Measurements from ENCODE around the gene SBF2. TPM values are rescaled to one million over a fixed set of nuclear protein-coding genes. Genes with fewer than 3 reads are reported as not detected.

The SBF2 gene
- total RNA-seq, 4 donors from 2014 or later, result 42.3 to 106 (median 45.3) TPM

GRCh38 chr11:9784602-9785315 lies 509.3 kb downstream of the SBF2 start:
- WGBS, result 69% methylated on average over 6 of the region's 6 CpGs
- peaks cover 76% of the 10 kb centered on the region for H3K36me3 ChIP-seq

GRCh38 chr11:9783986-9784385 lies 510.0 kb downstream of the SBF2 start:
- H3K27me3 ChIP-seq, result no peaks in the 10 kb centered on the region
- 64% methylated on average over 2 of the region's 2 CpGs for WGBS
- no peak overlapping the region for H3K4me3 ChIP-seq
- peaks cover 78% of the 10 kb centered on the region for H3K36me3 ChIP-seq
- no peak for DNase-seq (ENCODE audit: low spot score in 2 of 2)
- TF ChIP-seq POLR2A (IDR thresholded peaks at IDR 0.05) (no peak), POLR2AphosphoS5 (IDR thresholded peaks at IDR 0.05) (no peak), CTCF (IDR thresholded peaks at IDR 0.05) (no peak), EP300 (IDR thresholded peaks at IDR 0.05) (no peak)
- H3K4me1 ChIP-seq, result no peaks in the 10 kb centered on the region
- H3K27ac ChIP-seq, result no peak overlapping the region
- no peaks in the 10 kb centered on the region for H3K9me3 ChIP-seq

More at GRCh38 chr11:9784602-9785315, 509.3 kb downstream of the SBF2 start:
- TF ChIP-seq CTCF (IDR thresholded peaks at IDR 0.05) (no peak), EP300 (IDR thresholded peaks at IDR 0.05) (no peak), POLR2AphosphoS5 (IDR thresholded peaks at IDR 0.05) (no peak), POLR2A (IDR thresholded peaks at IDR 0.05) (no peak)
- no peak overlapping the region for H3K4me3 ChIP-seq
- H3K27me3 ChIP-seq, result no peaks in the 10 kb centered on the region
- no peak overlapping the region for H3K27ac ChIP-seq
- no peaks in the 10 kb centered on the region for H3K4me1 ChIP-seq
- H3K9me3 ChIP-seq, result no peaks in the 10 kb centered on the region
- DNase-seq (ENCODE audit: low spot score in 2 of 2), result no peak

- 91% methylated on average over 4 of the region's 4 CpGs for WGBS
- Histone ChIP-seq H3K27ac (no peak overlapping the region), H3K4me3 (no peak overlapping the region), H3K27me3 (no peaks in the 10 kb centered on the region), H3K4me1 (no peaks in the 10 kb centered on the region), H3K9me3 (no peaks in the 10 kb centered on the region), H3K36me3 (peaks cover 65% of the 10 kb centered on the region)
- no peak for DNase-seq (ENCODE audit: low spot score in 2 of 2)
- TF ChIP-seq POLR2A (IDR thresholded peaks at IDR 0.05) (no peak), EP300 (IDR thresholded peaks at IDR 0.05) (no peak), CTCF (IDR thresholded peaks at IDR 0.05) (no peak), POLR2AphosphoS5 (IDR thresholded peaks at IDR 0.05) (no peak)
Observed at GRCh38 chr11:9780929-9781328, 513.1 kb downstream of the SBF2 start.

GRCh38 chr11:9777525-9777924 lies 516.5 kb downstream of the SBF2 start:
- H3K36me3 ChIP-seq, result peaks cover 41% of the 10 kb centered on the region
- no peaks in the 10 kb centered on the region for H3K9me3 ChIP-seq
- H3K27ac ChIP-seq, result no peak overlapping the region
- DNase-seq (ENCODE audit: low spot score in 2 of 2), result no peak
- peaks cover 11% of the 10 kb centered on the region for H3K4me1 ChIP-seq
- H3K27me3 ChIP-seq, result no peaks in the 10 kb centered on the region
- TF ChIP-seq POLR2A (IDR thresholded peaks at IDR 0.05), result no peak
- TF ChIP-seq EP300 (IDR thresholded peaks at IDR 0.05), result no peak
- no peak for TF ChIP-seq CTCF (IDR thresholded peaks at IDR 0.05)
- TF ChIP-seq POLR2AphosphoS5 (IDR thresholded peaks at IDR 0.05), result no peak
- H3K4me3 ChIP-seq, result no peak overlapping the region
- 91% methylated on average over 4 of the region's 5 CpGs for WGBS

GRCh38 chr11:9777066-9777465 lies 517.0 kb downstream of the SBF2 start:
- no peak overlapping the region for H3K27ac ChIP-seq
- TF ChIP-seq POLR2AphosphoS5 (IDR thresholded peaks at IDR 0.05) (no peak), CTCF (IDR thresholded peaks at IDR 0.05) (no peak), EP300 (IDR thresholded peaks at IDR 0.05) (no peak), POLR2A (IDR thresholded peaks at IDR 0.05) (no peak)
- no peak overlapping the region for H3K4me3 ChIP-seq
- H3K9me3 ChIP-seq, result no peaks in the 10 kb centered on the region
- no peaks in the 10 kb centered on the region for H3K27me3 ChIP-seq
- H3K4me1 ChIP-seq, result peaks cover 11% of the 10 kb centered on the region
- H3K36me3 ChIP-seq, result peaks cover 41% of the 10 kb centered on the region
- 78% methylated on average over 2 of the region's 2 CpGs for WGBS
- DNase-seq (ENCODE audit: low spot score in 2 of 2), result no peak
